HG02678 (cell line): Measurements from ENCODE around the gene SUMF2.
A peak's percentile ranks its signal among the peaks of the same experiment; 100 is the strongest.
"Not testable (repeated sequence)": the region's sequence is repeated elsewhere in the genome, so short reads cannot be mapped to it uniquely, and the experiment has no call there.

Experiments
- ATAC-seq: cut with Tn5 transposase; IDR thresholded peaks from one replicate; pipeline ENCODE4 v1.9.1; 2021; ENCODE audit warnings: mild to moderate bottlenecking, moderate library complexity; ENCODE audit not compliant: unreplicated experiment

The SUMF2 gene

GRCh38 chr7:56062382-56062781 lies 1.7 kb upstream of the SUMF2 start:
- no peak for ATAC-seq

- ATAC-seq: no peak
These were observed 595 bp upstream of the SUMF2 start for GRCh38 chr7:56063500-56063881.

- not testable (repeated sequence) for ATAC-seq
These were observed 2.3 kb downstream of the SUMF2 start for GRCh38 chr7:56066376-56066775.

GRCh38 chr7:56074371-56074791 lies 10.3 kb downstream of the SUMF2 start:
- ATAC-seq: peak; percentile 93

- ATAC-seq: no peak
These were observed 13.6 kb downstream of the SUMF2 start for GRCh38 chr7:56077681-56078080.

GRCh38 chr7:56078196-56078595 lies 14.1 kb downstream of the SUMF2 start:
- ATAC-seq: no peak

GRCh38 chr7:56079450-56080185 lies 15.5 kb downstream of the SUMF2 start:
- ATAC-seq: no peak

GRCh38 chr7:56080726-56081435 lies 16.8 kb downstream of the SUMF2 start:
- not testable (repeated sequence) for ATAC-seq

GRCh38 chr7:56081626-56082340 lies 17.7 kb downstream of the SUMF2 start:
- no peak for ATAC-seq

GRCh38 chr7:56083150-56083785 lies 19.2 kb downstream of the SUMF2 start:
- ATAC-seq: no peak

GRCh38 chr7:56086761-56087160 lies 22.7 kb downstream of the SUMF2 start:
- ATAC-seq: no peak

- no peak for ATAC-seq
These were observed 23.4 kb downstream of the SUMF2 start for GRCh38 chr7:56087445-56087844.

- ATAC-seq: no peak
These were observed 27.5 kb downstream of the SUMF2 start for GRCh38 chr7:56091591-56091990.

GRCh38 chr7:56092388-56092787 lies 28.3 kb downstream of the SUMF2 start:
- ATAC-seq: not testable (repeated sequence)

GRCh38 chr7:56092789-56093531 lies 28.9 kb downstream of the SUMF2 start, which contains the start of gene PHKG1:
Gene PHKG1 (minus strand): TSS chr7:56092952. CDS start chr7:56088941, 4,011 bp downstream.
- no peak for ATAC-seq

GRCh38 chr7:56097700-56098099 lies 33.6 kb downstream of the SUMF2 start:
- no peak for ATAC-seq

GRCh38 chr7:56098187-56099008 lies 34.3 kb downstream of the SUMF2 start:
- not testable (repeated sequence) for ATAC-seq

- no peak for ATAC-seq
These were observed 35.6 kb downstream of the SUMF2 start for GRCh38 chr7:56099653-56100052.

GRCh38 chr7:56104138-56104537 lies 40.1 kb downstream of the SUMF2 start:
- not testable (repeated sequence) for ATAC-seq

GRCh38 chr7:56105508-56105907 lies 41.4 kb downstream of the SUMF2 start:
- peak; percentile 18 for ATAC-seq
